ENCODE data around the gene GFPT1.

Gene GFPT1

GRCh38 chr2:69271831-69272257 is 115.2 kb downstream of the GFPT1 start:
- no peak for DNase-seq (ENCODE audit: insufficient read length, low spot score)
- no peak for FAIRE-seq

More at GRCh38 chr2:69271831-69272257, 115.2 kb downstream of the GFPT1 start:
- TF ChIP-seq CTCF (IDR thresholded peaks at IDR 0.05; ENCODE audit: insufficient read depth, missing control alignments), result no peak
